ENCODE results near the gene COX4I2.
"Not testable (repeated sequence)": the region's sequence is repeated elsewhere in the genome, so short reads cannot be mapped to it uniquely, and the experiment has no call there.

COX4I2 gene

GRCh38 chr20:31648104-31648503 is 10.4 kb downstream of the COX4I2 start:
- not testable (repeated sequence) for H3K4me3 ChIP-seq (ENCODE audit: low read depth, low read length)

GRCh38 chr20:31652917-31653396 is 15.2 kb downstream of the COX4I2 start:
- no peak overlapping the region for H3K4me3 ChIP-seq (ENCODE audit: low read depth, low read length)

- no peak overlapping the region for H3K4me3 ChIP-seq (ENCODE audit: low read depth, low read length)
These were observed 15.8 kb downstream of the COX4I2 start for GRCh38 chr20:31653561-31653960.

- no peak overlapping the region for H3K4me3 ChIP-seq (ENCODE audit: low read depth, low read length)
These were observed 16.8 kb downstream of the COX4I2 start for GRCh38 chr20:31654534-31654933.

- H3K4me3 ChIP-seq (ENCODE audit: low read depth, low read length), result peak overlapping the region; percentile 10
These were observed 24.1 kb downstream of the COX4I2 start for GRCh38 chr20:31661625-31662371.

- no peak overlapping the region for H3K4me3 ChIP-seq (ENCODE audit: low read depth, low read length)
These were observed 24.7 kb downstream of the COX4I2 start for GRCh38 chr20:31662372-31662854.

- no peak overlapping the region for H3K4me3 ChIP-seq (ENCODE audit: low read depth, low read length)
These were observed 25.8 kb downstream of the COX4I2 start for GRCh38 chr20:31663524-31663837.

- no peak overlapping the region for H3K4me3 ChIP-seq (ENCODE audit: low read depth, low read length)
These were observed 26.4 kb downstream of the COX4I2 start for GRCh38 chr20:31663838-31664695.

- no peak overlapping the region for H3K4me3 ChIP-seq (ENCODE audit: low read depth, low read length)
These were observed 27.1 kb downstream of the COX4I2 start for GRCh38 chr20:31664696-31665354.

GRCh38 chr20:31665753-31666152 is 28.0 kb downstream of the COX4I2 start:
- no peak overlapping the region for H3K4me3 ChIP-seq (ENCODE audit: low read depth, low read length)

- no peak overlapping the region for H3K4me3 ChIP-seq (ENCODE audit: low read depth, low read length)
These were observed 28.7 kb downstream of the COX4I2 start for GRCh38 chr20:31666258-31667042.

GRCh38 chr20:31667315-31668285 is 29.9 kb downstream of the COX4I2 start:
- no peak overlapping the region for H3K4me3 ChIP-seq (ENCODE audit: low read depth, low read length)

- not testable (repeated sequence) for H3K4me3 ChIP-seq (ENCODE audit: low read depth, low read length)
These were observed 31.2 kb downstream of the COX4I2 start for GRCh38 chr20:31668944-31669343.

- no peak overlapping the region for H3K4me3 ChIP-seq (ENCODE audit: low read depth, low read length)
These were observed 32.2 kb downstream of the COX4I2 start for GRCh38 chr20:31669876-31670275.

GRCh38 chr20:31670371-31671228 is 32.9 kb downstream of the COX4I2 start:
- no peak overlapping the region for H3K4me3 ChIP-seq (ENCODE audit: low read depth, low read length)

GRCh38 chr20:31671324-31671723 is 33.6 kb downstream of the COX4I2 start:
- H3K4me3 ChIP-seq (ENCODE audit: low read depth, low read length), result no peak overlapping the region

GRCh38 chr20:31673435-31673834 is 35.7 kb downstream of the COX4I2 start:
- H3K4me3 ChIP-seq (ENCODE audit: low read depth, low read length), result no peak overlapping the region

- H3K4me3 ChIP-seq (ENCODE audit: low read depth, low read length), result no peak overlapping the region
These were observed 36.3 kb downstream of the COX4I2 start for GRCh38 chr20:31673943-31674463.
